DMS79 treated with DMSO at 0.1 percent for 48 hours (cell line): Measurements from ENCODE around the gene CMC1.

Experiments
- DNase-seq: peaks from one replicate; lab custom pipeline; 2025; lab: John Stamatoyannopoulos, UW

The CMC1 gene

GRCh38 chr3:28300345-28300962 is 59.0 kb downstream of the CMC1 start:
- DNase-seq: no peak

- DNase-seq: no peak
Measured at GRCh38 chr3:28301688-28302087, 60.3 kb downstream of the CMC1 start.

- DNase-seq: no peak
Measured at GRCh38 chr3:28308196-28308595, 66.8 kb downstream of the CMC1 start.

GRCh38 chr3:28315711-28316110 is 74.3 kb downstream of the CMC1 start:
- no peak for DNase-seq

- DNase-seq: no peak
Measured at GRCh38 chr3:28316226-28316625, 74.8 kb downstream of the CMC1 start.

- DNase-seq: no peak
Measured at GRCh38 chr3:28317438-28318022, 76.1 kb downstream of the CMC1 start.

- DNase-seq: no peak
Measured at GRCh38 chr3:28320981-28321380, 79.6 kb downstream of the CMC1 start.

- no peak for DNase-seq
Measured at GRCh38 chr3:28322464-28322863, 81.0 kb downstream of the CMC1 start.

GRCh38 chr3:28326458-28326926 is 85.1 kb downstream of the CMC1 start:
- DNase-seq: no peak

GRCh38 chr3:28328188-28329151 is 87.1 kb downstream of the CMC1 start:
- DNase-seq: no peak

GRCh38 chr3:28334552-28334951 is 93.1 kb downstream of the CMC1 start:
- no peak for DNase-seq

GRCh38 chr3:28335246-28335645 is 93.8 kb downstream of the CMC1 start:
- no peak for DNase-seq

GRCh38 chr3:28337230-28337629 is 95.8 kb downstream of the CMC1 start:
- no peak for DNase-seq

GRCh38 chr3:28343144-28343543 is 101.7 kb downstream of the CMC1 start:
- DNase-seq: no peak

GRCh38 chr3:28345690-28346089 is 104.3 kb downstream of the CMC1 start:
- no peak for DNase-seq

- DNase-seq: no peak
Measured at GRCh38 chr3:28347374-28348264, 106.2 kb downstream of the CMC1 start.

GRCh38 chr3:28348265-28348628 is 106.8 kb downstream of the CMC1 start:
- DNase-seq: no peak

GRCh38 chr3:28348629-28349468 is 107.4 kb downstream of the CMC1 start, which contains the start of the genes AZI2 and ZCWPW2:
TSS of gene AZI2 (minus strand) at chr3:28348824. CDS start at chr3:28340617, 8,207 bp downstream.
TSS of gene ZCWPW2 (plus strand) at chr3:28348721. CDS start at chr3:28413069, 64,348 bp downstream.
- DNase-seq: peak; percentile 78

GRCh38 chr3:28349469-28350000 is 108.1 kb downstream of the CMC1 start:
- DNase-seq: no peak
